AG09309 (cell line): ENCODE measurements around the gene SEMA3B.

Experiments
- DNase-seq: peaks from one replicate; pipeline ENCODE4 v3.0.0-alpha.2; 2010; ENCODE audit warnings: low read depth
- H3K4me3 ChIP-seq: 2 replicates; pipeline ENCODE4 v1.5.1; 2011; ENCODE audit warnings: mild to moderate bottlenecking, low read depth, low read length, moderate library complexity; ENCODE audit not compliant: control insufficient read depth
- TF ChIP-seq, protein P1 (sequence below): IDR thresholded peaks from 2 replicates; pipeline ENCODE4 v1.5.1; 2011; ENCODE audit warnings: mild to moderate bottlenecking, low read depth, low read length, inconsistent platforms; ENCODE audit not compliant: insufficient read depth, control insufficient read depth; ENCODE audit errors: missing control alignments

The SEMA3B gene

GRCh38 chr3:50250514-50250913 lies 18.4 kb upstream of the SEMA3B start:
- H3K4me3 ChIP-seq = no peak overlapping the region
- TF ChIP-seq, protein P1, sequence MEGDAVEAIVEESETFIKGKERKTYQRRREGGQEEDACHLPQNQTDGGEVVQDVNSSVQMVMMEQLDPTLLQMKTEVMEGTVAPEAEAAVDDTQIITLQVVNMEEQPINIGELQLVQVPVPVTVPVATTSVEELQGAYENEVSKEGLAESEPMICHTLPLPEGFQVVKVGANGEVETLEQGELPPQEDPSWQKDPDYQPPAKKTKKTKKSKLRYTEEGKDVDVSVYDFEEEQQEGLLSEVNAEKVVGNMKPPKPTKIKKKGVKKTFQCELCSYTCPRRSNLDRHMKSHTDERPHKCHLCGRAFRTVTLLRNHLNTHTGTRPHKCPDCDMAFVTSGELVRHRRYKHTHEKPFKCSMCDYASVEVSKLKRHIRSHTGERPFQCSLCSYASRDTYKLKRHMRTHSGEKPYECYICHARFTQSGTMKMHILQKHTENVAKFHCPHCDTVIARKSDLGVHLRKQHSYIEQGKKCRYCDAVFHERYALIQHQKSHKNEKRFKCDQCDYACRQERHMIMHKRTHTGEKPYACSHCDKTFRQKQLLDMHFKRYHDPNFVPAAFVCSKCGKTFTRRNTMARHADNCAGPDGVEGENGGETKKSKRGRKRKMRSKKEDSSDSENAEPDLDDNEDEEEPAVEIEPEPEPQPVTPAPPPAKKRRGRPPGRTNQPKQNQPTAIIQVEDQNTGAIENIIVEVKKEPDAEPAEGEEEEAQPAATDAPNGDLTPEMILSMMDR = no peak
- DNase-seq = no peak

- peak; percentile 67 for DNase-seq
- TF ChIP-seq, protein P1 = no peak
- H3K4me3 ChIP-seq = no peak overlapping the region
These were observed 17.7 kb upstream of the SEMA3B start for GRCh38 chr3:50251220-50251619.

- no peak for DNase-seq
These were observed 14.2 kb upstream of the SEMA3B start for GRCh38 chr3:50254577-50255250.

DNA sequence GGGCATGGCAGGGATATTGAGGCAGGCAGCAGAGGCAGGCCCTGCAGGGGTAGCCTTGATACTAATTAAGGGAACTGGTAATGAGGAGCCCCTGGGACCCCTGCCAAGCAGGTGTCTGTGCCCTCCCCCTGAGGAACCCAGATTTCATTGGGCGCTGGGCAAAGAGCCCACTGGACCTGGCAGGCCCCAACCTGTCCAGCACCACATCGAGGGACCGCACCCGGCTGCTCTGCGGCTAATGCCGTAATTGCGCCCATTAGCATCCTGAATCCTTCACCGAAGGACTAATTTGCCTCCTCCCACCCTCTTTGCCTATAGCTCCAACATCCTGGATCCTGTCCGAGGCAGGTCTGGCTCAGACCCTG lies 13.7 kb upstream of the SEMA3B start:
- no peak for DNase-seq
- H3K4me3 ChIP-seq = no peak overlapping the region
- TF ChIP-seq, protein P1 = no peak

More at GRCh38 chr3:50254577-50255250, 14.2 kb upstream of the SEMA3B start:
- no peak overlapping the region for H3K4me3 ChIP-seq
- TF ChIP-seq, protein P1 = no peak

DNA sequence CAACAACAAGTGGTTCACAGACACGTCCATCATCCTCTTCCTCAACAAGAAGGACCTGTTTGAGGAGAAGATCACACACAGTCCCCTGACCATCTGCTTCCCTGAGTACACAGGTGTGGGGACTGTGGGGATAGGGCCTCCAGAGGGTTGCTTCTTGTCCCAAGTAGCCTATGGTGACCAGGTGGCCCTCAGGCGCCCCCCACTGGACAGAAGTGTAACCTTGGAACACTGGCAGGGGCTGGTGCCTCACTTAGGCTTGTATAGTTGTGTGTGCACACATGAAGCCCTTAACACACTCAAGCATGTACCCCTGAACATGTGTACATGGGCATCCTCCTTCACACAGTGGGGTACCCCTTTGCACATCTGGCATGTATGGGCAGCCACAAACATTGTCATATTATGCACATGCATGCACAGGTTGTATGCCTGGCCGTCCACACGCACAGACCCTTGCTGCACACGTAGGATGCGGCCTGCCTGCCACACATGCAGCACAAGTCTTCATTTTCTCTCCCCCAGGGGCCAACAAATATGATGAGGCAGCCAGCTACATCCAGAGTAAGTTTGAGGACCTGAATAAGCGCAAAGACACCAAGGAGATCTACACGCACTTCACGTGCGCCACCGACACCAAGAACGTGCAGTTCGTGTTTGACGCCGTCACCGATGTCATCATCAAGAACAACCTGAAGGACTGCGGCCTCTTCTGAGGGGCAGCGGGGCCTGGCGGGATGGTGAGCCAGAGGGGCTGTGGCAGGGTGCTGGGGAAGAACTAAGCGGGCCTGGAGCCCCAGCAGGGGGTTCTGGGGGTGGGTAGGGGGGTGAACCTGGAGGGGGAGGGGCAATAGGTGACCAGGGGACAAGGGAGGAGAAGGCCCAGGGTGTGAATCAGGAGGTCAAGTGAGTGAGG lies 11.7 kb upstream of the SEMA3B start:
- no peak overlapping the region for H3K4me3 ChIP-seq
- DNase-seq = no peak
- TF ChIP-seq, protein P1 = peak; percentile 66

DNA sequence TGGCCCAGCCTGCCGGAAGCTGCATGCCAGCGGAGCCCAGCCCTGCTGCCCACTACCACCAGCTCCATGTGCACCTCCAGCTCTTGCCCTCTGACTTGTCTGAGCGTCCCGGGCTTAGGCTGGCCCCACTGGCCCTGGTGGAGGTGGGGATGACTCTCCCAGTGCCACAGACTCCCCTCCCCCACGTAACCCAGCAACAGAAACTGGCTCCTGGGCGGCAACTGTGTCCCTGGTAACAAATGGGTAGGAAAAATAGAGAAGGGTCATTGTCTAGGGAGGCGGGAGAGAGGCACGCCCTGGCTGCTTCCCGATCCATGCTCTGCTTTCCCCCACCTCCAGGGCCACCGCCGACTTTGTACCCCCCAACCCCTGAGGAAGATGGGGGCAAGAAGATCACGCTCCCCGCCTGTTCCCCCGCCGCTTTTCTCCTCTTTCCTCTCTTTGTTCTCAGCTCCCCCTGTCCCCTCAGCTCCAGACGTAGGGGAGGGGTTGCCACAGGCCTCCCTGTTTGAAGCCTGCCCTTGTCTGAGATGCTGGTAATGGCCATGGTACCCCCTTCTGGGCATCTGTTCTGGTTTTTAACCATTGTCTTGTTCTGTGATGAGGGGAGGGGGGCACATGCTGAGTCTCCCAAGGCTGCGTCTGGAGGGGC lies 10.8 kb upstream of the SEMA3B start:
- DNase-seq = no peak
- no peak overlapping the region for H3K4me3 ChIP-seq
- TF ChIP-seq, protein P1 = no peak
